Activated naive CD4-positive, alpha-beta T cell treated with anti-CD3 and anti-CD28 coated beads, Interleukin-2, amount 10 ng/mL, durations not matched to agents 7 days and 5 days (primary cell): ENCODE measurements around the gene ALPK1.
A peak's percentile ranks its signal among the peaks of the same experiment; 100 is the strongest.
"Not testable (repeated sequence)": the region's sequence is repeated elsewhere in the genome, so short reads cannot be mapped to it uniquely, and the experiment has no call there.

Experiments used
- CTCF ChIA-PET: fragments of 350-600 bp; sonication (Branson Sonifier 250); formaldehyde crosslinking; loops from one replicate; lab custom pipeline; 2021; ENCODE audit warnings: antibody characterized with exemption; lab: Charles Lee
- DNase-seq: peaks from one replicate; pipeline ENCODE4 v3.0.0-alpha.2; 2020
- H3K27ac Mint-ChIP-seq: one replicate; pipeline ENCODE4 v1.8.0; 2021; ENCODE audit warnings: mild to moderate bottlenecking, moderate library complexity, mixed read lengths
- H3K27me3 Mint-ChIP-seq: one replicate; pipeline ENCODE4 v1.8.0; 2021; ENCODE audit warnings: mild to moderate bottlenecking, mixed read lengths
- H3K36me3 Mint-ChIP-seq: one replicate; pipeline ENCODE4 v1.8.0; 2021; ENCODE audit warnings: mixed read lengths
- H3K4me1 Mint-ChIP-seq: one replicate; pipeline ENCODE4 v1.8.0; 2021; ENCODE audit warnings: mixed read lengths
- H3K4me3 Mint-ChIP-seq: one replicate; pipeline ENCODE4 v1.8.0; 2021; ENCODE audit warnings: mild to moderate bottlenecking, moderate library complexity, mixed read lengths
- H3K9me3 Mint-ChIP-seq: one replicate; pipeline ENCODE4 v1.8.0; 2021; ENCODE audit warnings: mixed read lengths

Gene ALPK1

DNA sequence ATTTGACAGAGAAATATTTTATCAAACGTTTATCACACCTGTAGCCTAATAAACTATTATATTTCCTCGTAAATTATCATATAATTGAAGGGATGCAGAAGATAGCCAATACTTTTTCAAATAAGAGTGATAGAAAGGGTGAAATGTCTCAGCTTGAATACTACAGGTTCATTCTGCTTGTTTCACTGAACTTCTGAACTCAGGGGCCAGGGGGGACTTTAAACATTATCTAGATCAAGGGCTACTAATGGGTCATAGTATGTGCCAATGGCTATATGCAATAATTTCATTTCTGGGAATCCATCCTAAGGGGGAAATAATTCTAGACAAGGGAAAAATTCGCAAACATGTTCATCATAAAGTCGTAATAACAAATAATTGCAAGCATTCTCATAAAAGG lies 2.6 kb downstream of the ALPK1 start:
- no peak for DNase-seq
- H3K27ac Mint-ChIP-seq = no peak overlapping the region
- CTCF ChIA-PET = interaction anchor here (1.5 kb wide), 1 partner anchor 14 kb away, joined by 4 read pairs; the partner anchor contains the start of gene TIFA
- no peaks in the 10 kb centered on the region for H3K27me3 Mint-ChIP-seq
- H3K9me3 Mint-ChIP-seq = no peaks in the 10 kb centered on the region
- H3K36me3 Mint-ChIP-seq = no peaks in the 10 kb centered on the region
- H3K4me1 Mint-ChIP-seq = peaks cover 31% of the 10 kb centered on the region
- no peak overlapping the region for H3K4me3 Mint-ChIP-seq

DNA sequence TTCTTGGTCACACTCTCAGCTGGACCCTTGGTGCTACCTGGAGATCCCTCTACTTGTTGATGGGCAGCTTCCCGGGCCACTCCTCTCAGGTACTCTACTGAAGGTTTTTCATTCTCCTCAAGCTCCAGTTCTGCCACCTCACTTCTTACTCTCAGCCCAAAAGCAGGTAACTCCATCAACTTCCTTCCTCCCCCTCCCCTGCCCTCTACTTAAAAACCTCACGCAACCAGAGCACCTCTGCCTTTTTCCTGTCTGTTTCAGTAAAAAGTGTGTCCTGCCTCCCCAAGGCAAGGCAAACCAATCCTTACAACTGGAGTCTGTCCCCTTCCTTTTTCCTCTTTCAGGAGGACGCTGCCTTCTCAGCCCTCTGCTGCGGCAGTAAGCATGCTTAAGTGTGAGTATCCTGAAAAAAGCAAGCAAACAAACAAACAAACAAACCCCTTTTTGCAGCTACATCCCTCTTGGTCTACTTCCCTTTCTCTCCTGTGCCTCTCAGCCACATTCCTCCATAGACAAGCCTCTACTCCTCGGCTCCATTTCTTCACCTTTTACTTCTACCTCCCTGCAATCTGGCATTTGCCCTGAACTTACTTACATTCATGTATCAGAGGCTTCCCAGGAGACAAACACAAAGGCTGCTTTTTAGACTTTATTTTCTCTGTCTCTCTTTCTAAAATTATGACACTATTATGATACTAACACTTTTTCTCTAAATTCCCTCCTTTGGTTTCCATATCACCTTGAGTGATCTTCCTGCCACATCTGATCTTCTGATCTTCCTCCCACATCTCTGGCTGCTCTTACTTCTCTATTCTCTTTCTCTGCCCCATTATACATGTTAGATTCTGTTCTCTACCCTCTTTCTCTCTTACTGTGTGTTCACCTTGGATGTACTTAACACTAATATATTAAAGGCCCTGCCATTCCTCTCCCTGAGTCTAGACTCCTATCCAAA lies 5.4 kb downstream of the ALPK1 start:
- H3K4me3 Mint-ChIP-seq = no peak overlapping the region
- peaks cover 5% of the 10 kb centered on the region for H3K36me3 Mint-ChIP-seq
- peak; percentile 51 for DNase-seq
- no peaks in the 10 kb centered on the region for H3K9me3 Mint-ChIP-seq
- H3K27ac Mint-ChIP-seq = no peak overlapping the region
- CTCF ChIA-PET = interaction anchor here (0.6 to 2.5 kb wide), 5 partner anchors 17 to 1676 kb away, joined by 3 to 8 read pairs (median 4); partner anchors contain the start of gene TIFA
- H3K27me3 Mint-ChIP-seq = no peaks in the 10 kb centered on the region
- H3K4me1 Mint-ChIP-seq = peaks cover 18% of the 10 kb centered on the region

DNA sequence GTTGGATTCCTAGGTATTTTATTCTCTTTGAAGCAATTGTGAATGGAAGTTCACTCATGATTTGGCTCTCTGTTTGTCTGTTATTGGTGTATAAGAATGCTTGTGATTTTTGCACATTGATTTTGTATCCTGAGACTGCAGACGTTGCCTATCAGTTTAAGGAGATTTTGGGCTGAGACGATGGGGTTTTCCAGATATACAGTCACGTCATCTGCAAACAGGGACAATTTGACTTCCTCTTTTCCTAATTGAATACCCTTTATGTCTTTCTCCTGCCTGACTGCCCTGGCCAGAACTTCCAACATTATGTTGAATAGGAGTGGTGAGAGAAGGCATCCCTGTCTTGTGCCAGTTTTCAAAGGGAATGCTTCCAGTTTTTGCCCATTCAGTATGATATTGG lies 8.3 kb downstream of the ALPK1 start:
- H3K27ac Mint-ChIP-seq, DNase-seq, H3K9me3 Mint-ChIP-seq, CTCF ChIA-PET, H3K4me3 Mint-ChIP-seq, H3K27me3 Mint-ChIP-seq: not testable (repeated sequence)
- peaks cover 14% of the 10 kb centered on the region for H3K36me3 Mint-ChIP-seq
- H3K4me1 Mint-ChIP-seq = peaks cover 15% of the 10 kb centered on the region

DNA sequence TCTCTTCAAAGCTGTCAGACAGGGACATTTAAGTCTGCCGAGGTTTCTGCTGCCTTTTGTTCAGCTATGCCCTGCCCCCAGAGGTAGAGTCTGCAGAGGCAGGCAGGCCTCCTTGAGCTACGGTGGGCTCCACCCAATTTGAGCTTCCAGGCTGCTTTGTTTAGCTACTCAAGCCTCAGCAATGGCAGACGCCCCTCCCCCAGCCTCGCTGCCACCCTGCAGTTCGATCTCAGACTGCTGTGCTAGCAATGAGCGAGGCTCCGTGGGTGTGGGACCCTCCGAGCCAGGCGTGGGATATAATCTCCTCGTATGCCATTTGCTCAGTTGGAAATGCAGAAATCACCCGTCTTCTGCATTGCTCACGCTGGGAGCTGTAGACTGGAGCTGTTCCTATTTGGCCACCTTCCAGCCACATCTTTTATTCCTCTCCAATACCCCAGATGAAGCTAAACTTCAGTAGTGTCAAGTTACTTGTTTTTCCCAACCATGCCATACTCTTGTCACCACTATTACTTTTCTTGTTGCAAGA lies 12.2 kb downstream of the ALPK1 start:
- H3K4me3 Mint-ChIP-seq, H3K27me3 Mint-ChIP-seq, H3K9me3 Mint-ChIP-seq, DNase-seq, H3K27ac Mint-ChIP-seq: not testable (repeated sequence)
- CTCF ChIA-PET = interaction anchor here (1.0 to 2.1 kb wide), 3 partner anchors 9 to 77 kb away, joined by 3 to 4 read pairs (median 3); no protein-coding TSS in a partner anchor
- Mint-ChIP-seq H3K36me3 (peaks cover 16% of the 10 kb centered on the region), H3K4me1 (peaks cover 19% of the 10 kb centered on the region)

DNA sequence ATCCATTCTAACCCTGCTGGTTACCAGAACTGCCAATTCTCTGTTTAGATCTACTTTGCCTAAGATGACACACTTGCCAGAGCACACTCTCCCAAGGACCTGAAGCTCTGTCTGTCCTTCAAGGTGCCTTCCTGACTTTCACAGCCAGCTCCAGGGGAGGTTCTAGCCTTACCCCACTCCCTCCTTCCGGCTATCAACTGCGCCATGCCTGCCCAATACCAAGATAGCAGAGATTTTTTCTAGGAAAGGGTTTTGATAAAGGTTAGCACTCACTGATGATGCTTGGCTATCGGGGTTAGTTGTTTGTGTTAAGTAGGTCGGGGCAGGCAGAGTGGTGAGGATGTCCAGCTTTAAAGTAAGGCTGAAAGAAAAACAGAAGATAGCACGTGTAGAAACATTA lies 14.3 kb downstream of the ALPK1 start:
- peaks cover 3% of the 10 kb centered on the region for H3K9me3 Mint-ChIP-seq
- DNase-seq = no peak
- peaks cover 19% of the 10 kb centered on the region for H3K4me1 Mint-ChIP-seq
- no peak overlapping the region for H3K27ac Mint-ChIP-seq
- no peaks in the 10 kb centered on the region for H3K27me3 Mint-ChIP-seq
- H3K4me3 Mint-ChIP-seq = no peak overlapping the region
- H3K36me3 Mint-ChIP-seq = peaks cover 22% of the 10 kb centered on the region
- CTCF ChIA-PET = interaction anchor here (1.3 kb wide), 1 partner anchor 210 kb away, joined by 3 read pairs; no protein-coding TSS in a partner anchor

DNA sequence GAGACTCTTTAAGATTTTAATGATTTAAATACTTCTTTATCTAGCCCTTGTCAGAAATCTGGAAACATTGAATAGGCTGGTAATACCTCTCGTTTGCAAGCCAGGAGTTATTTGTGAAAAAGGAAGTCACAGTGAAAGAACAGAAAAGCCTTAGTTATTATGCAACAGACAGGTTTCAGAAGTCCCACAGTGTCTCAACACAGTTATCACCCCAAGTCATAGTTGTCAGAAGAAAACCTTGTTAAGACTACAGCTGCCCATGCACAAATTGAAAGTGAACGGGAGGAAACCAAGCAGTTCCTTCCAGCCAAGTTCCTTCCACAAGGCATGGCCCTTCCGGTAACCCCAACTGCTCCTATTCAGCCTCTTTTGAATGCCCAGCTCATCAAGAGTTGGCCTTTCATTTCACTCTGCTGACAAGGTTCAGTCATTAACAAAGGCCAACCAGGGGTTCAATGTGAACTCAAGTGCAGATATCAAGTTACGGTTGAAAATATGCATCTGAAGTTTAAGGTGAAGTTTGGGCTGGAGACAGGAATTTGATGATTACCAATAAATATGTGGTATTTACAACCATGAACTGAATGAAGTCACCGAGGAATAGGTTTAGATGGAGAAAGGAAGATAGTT lies 15.6 kb downstream of the ALPK1 start:
- DNase-seq = no peak
- H3K4me1 Mint-ChIP-seq = peaks cover 19% of the 10 kb centered on the region
- H3K27ac Mint-ChIP-seq = no peak overlapping the region
- CTCF ChIA-PET = no interaction called here
- H3K4me3 Mint-ChIP-seq = no peak overlapping the region
- H3K27me3 Mint-ChIP-seq = no peaks in the 10 kb centered on the region
- H3K9me3 Mint-ChIP-seq = peaks cover 3% of the 10 kb centered on the region
- H3K36me3 Mint-ChIP-seq = peaks cover 21% of the 10 kb centered on the region

DNA sequence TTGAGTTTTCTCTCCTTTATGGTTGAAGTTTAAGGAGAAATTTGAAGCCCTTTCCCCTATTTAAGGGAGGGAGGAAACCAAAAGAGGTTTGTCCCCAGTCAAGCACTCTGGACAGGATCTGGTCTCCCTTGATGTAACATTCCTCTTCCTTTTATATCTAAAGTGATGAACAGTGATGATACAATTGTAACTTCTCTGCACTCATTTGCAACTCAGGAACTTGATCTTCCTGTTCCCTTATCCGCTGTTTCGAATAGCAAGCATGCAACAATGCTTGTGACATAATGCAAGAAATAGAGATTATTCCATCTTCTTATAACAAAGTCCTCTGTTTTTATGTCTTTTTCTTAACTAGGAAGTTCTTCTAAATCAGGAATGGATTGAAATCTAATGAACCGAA lies 18.3 kb downstream of the ALPK1 start:
- DNase-seq = no peak
- Mint-ChIP-seq H3K27me3 (no peaks in the 10 kb centered on the region), H3K4me1 (peaks cover 4% of the 10 kb centered on the region), H3K27ac (no peak overlapping the region), H3K4me3 (no peak overlapping the region), H3K36me3 (peaks cover 21% of the 10 kb centered on the region), H3K9me3 (no peaks in the 10 kb centered on the region)
- CTCF ChIA-PET = no interaction called here

DNA sequence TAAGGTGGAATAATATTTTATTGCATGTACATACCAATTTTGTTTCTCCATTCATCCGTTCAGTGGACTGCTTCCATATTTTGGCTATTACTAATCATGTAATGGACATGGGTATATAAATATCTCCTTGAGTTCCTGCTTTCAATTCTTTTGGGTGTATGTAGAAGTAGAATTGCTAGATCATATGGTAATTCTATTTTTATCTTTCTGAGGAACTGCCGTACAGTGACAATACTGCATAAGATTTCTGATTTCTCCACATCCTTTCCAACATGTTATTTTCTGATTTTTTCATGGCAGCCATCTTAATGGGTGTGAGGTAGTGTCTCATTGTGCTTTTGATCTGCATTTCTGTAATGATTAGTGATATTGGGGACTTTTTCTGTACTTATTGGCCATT lies 19.2 kb downstream of the ALPK1 start:
- H3K9me3 Mint-ChIP-seq = no peaks in the 10 kb centered on the region
- CTCF ChIA-PET = no interaction called here
- DNase-seq = no peak

DNA sequence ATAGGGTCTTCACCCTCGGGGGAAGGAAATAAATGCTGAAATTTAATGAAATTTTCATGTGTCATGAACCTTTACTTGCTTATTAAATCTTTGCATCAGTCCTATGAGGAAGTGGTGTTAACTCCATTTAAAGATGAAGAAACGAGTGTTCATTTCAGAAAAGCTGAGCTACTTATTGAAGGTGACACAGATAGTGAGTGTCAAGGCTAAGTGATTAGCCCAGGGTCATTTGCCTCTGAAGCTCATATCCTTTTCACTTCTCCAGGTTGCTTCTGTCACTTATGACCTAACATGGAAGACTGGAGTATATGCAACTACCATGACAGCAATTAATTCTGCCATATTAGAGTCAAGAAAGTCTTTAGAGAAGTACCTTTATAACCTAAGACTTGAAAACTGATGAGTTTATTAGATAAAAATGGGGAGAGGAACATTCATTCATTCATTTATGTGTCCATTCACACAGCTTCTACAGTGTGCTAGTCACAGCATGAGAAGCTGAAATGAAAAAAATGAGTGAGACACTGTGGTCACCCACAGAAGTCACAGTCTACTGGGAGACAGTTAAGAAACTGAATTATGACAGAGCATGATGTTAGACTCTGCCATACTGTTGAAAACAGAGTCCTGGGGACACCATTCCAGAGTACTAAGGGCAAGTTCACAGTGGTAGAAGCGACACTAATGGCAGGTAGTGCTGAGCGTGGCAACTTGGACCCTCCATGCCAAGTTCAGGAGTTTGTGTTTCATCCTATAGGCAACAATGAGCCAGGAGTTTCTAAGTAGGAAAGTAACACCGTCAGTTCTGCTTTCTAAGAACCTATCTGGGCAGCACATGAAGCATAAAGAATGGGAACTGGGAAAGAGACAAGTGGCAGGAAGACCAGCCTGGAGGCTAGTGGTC lies 21.3 kb downstream of the ALPK1 start:
- DNase-seq = no peak
- Mint-ChIP-seq H3K27me3 (no peaks in the 10 kb centered on the region), H3K36me3 (peaks cover 19% of the 10 kb centered on the region), H3K27ac (no peak overlapping the region), H3K4me3 (no peak overlapping the region), H3K4me1 (peaks cover 10% of the 10 kb centered on the region), H3K9me3 (no peaks in the 10 kb centered on the region)
- CTCF ChIA-PET = interaction anchor here (1.7 kb wide), 1 partner anchor 9 kb away, joined by 4 read pairs; no protein-coding TSS in a partner anchor

More for the DNA sequence above, 19.2 kb downstream of the ALPK1 start:
- Mint-ChIP-seq H3K27ac (no peak overlapping the region), H3K4me3 (no peak overlapping the region), H3K36me3 (peaks cover 21% of the 10 kb centered on the region), H3K27me3 (no peaks in the 10 kb centered on the region), H3K4me1 (peaks cover 6% of the 10 kb centered on the region)

DNA sequence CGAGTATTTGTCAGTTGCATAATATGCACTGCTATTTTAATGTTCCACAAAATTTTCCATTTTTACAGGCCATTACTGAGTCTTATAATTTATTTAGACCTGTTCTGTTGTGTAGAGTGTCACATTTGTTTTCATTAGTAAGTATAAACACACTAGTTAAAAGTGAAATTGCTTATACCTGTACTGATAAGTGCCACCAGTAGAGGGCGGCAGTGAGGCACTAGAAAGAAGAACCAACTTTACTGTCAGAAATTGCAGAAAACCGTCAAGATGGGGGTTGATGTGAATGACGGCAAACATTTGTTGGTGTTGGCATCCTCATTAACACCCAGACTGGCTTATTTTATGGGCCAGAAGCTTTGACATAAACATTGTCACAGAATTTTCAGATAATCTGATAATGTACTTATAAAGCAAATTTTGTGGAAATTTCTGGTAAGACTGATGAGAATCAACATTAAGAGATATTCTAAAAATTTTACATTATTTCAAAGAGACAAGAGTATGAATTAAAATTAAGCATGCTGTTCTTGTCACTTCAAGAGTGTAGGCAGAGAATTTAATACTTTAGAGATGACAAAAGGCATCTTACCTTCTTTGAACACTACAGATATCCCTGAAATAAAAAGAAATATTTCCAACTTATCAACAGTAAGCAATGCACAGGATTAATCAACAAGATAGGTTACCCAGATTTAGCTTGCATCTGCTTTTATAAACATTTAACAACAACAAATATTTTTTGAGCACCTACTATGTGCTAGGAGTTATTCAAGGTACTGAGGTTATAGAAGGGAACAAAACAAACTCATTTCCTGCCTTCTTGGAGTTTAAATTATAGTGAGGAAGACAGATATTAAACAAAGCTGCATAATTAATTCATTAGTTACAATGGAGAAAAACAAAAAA lies 24.9 kb downstream of the ALPK1 start:
- peaks cover 14% of the 10 kb centered on the region for H3K36me3 Mint-ChIP-seq
- no peak overlapping the region for H3K4me3 Mint-ChIP-seq
- H3K9me3 Mint-ChIP-seq = no peaks in the 10 kb centered on the region
- H3K27ac Mint-ChIP-seq = no peak overlapping the region
- H3K4me1 Mint-ChIP-seq = peaks cover 10% of the 10 kb centered on the region
- peak; percentile 85 for DNase-seq
- CTCF ChIA-PET = interaction anchor here (0.7 to 2.6 kb wide), 5 partner anchors 35 to 222 kb away, joined by 3 to 14 read pairs (median 3); partner anchors contain the start of gene TIFA
- H3K27me3 Mint-ChIP-seq = no peaks in the 10 kb centered on the region

DNA sequence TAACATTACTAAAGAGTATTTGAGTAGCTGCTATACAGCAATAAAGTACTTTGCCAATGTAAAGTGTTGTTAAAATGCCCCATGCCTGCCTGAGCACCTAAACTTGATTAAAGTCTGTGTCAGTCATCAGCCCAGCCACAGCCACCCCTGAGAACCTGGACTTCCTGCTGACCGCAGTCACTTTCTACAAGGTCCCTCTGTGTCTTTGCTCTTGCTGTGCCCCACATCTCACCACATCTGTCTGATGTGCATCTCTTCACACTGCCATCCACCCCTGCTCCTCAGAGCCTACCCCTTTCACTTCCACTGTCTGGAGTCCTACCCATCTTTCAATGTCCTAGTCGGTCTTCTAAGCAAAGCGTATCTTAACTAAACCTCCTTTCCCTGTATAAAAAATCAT lies 25.7 kb downstream of the ALPK1 start:
- DNase-seq = no peak
- Mint-ChIP-seq H3K27ac (no peak overlapping the region), H3K4me1 (peaks cover 10% of the 10 kb centered on the region), H3K36me3 (peaks cover 11% of the 10 kb centered on the region), H3K4me3 (no peak overlapping the region), H3K27me3 (no peaks in the 10 kb centered on the region), H3K9me3 (no peaks in the 10 kb centered on the region)
- CTCF ChIA-PET = interaction anchor here (0.7 to 2.6 kb wide), 4 partner anchors 36 to 80 kb away, joined by 3 to 14 read pairs (median 3); partner anchors contain the start of gene TIFA

DNA sequence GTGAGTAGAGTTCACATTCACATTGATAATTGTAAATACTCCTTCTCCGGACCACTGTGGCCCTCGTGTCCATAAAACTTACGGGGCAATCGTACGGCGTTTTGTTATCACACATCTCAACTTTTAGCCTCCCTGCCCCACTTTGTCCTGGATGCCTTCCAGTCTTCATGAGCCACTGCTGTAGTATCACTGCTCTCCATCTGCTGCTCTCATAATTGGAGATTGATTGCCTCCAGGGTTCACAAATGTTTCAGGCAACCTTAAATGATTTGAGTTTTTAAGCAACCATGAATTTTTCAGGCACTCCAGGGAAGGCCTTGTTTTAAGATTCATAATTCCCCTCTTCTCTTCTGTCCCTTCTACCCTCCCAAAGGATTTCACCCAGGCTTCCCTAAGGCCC lies 28.4 kb downstream of the ALPK1 start:
- Mint-ChIP-seq H3K4me1 (peaks cover 10% of the 10 kb centered on the region), H3K36me3 (peaks cover 3% of the 10 kb centered on the region), H3K27ac (no peak overlapping the region), H3K27me3 (no peaks in the 10 kb centered on the region), H3K4me3 (no peak overlapping the region), H3K9me3 (no peaks in the 10 kb centered on the region)
- CTCF ChIA-PET = interaction anchor here (1.1 kb wide), 1 partner anchor 199 kb away, joined by 3 read pairs; no protein-coding TSS in a partner anchor
- no peak for DNase-seq
